ENCODE results near the gene COL7A1. TPM values are rescaled to one million over a fixed set of nuclear protein-coding genes. Genes with fewer than 3 reads are reported as not detected.

Gene COL7A1
- total and polyA plus RNA-seq, 2 of the 13 experiments (the other 11 are each of a cell fraction or from before 2014, with no cell fraction given), result 2.7 to 11.7 TPM

DNA sequence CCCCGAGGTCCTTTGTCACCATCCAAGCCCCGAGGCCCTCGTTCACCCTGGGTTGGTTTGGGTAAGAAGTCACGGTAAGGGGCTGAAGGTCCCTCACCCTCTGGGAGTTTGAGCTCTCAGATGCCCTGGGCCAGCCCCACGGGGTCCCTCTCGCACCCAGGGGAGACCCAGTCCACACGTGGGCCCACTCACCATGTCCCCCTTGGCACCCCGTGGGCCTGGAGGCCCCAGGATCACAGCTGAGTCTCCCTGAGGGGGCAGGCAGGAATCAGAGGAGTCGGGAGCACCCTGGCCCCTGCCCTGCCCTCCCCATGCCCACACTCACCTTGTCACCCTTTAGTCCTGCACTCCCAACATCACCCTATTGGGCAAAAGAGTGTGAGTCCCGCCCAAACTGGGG, 25.7 kb downstream of the COL7A1 start (continued):
- TF ChIP-seq, protein P1, sequence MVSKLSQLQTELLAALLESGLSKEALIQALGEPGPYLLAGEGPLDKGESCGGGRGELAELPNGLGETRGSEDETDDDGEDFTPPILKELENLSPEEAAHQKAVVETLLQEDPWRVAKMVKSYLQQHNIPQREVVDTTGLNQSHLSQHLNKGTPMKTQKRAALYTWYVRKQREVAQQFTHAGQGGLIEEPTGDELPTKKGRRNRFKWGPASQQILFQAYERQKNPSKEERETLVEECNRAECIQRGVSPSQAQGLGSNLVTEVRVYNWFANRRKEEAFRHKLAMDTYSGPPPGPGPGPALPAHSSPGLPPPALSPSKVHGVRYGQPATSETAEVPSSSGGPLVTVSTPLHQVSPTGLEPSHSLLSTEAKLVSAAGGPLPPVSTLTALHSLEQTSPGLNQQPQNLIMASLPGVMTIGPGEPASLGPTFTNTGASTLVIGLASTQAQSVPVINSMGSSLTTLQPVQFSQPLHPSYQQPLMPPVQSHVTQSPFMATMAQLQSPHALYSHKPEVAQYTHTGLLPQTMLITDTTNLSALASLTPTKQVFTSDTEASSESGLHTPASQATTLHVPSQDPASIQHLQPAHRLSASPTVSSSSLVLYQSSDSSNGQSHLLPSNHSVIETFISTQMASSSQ (IDR thresholded peaks at IDR 0.05; ENCODE audit: low read depth), result no peak
- TF ChIP-seq, protein P1 (CRISPR knock-in tag; IDR thresholded peaks at IDR 0.05; ENCODE audit: borderline replicate concordance), result no peak
- TF ChIP-seq JUND (CRISPR knock-in tag; IDR thresholded peaks at IDR 0.05), result no peak
- TF ChIP-seq ASH2L (IDR thresholded peaks at IDR 0.05; ENCODE audit: insufficient read length, low read depth, low read length), result no peak
- TF ChIP-seq ZNF263 (CRISPR knock-in tag; IDR thresholded peaks at IDR 0.05), result no peak
- TF ChIP-seq, protein P2, sequence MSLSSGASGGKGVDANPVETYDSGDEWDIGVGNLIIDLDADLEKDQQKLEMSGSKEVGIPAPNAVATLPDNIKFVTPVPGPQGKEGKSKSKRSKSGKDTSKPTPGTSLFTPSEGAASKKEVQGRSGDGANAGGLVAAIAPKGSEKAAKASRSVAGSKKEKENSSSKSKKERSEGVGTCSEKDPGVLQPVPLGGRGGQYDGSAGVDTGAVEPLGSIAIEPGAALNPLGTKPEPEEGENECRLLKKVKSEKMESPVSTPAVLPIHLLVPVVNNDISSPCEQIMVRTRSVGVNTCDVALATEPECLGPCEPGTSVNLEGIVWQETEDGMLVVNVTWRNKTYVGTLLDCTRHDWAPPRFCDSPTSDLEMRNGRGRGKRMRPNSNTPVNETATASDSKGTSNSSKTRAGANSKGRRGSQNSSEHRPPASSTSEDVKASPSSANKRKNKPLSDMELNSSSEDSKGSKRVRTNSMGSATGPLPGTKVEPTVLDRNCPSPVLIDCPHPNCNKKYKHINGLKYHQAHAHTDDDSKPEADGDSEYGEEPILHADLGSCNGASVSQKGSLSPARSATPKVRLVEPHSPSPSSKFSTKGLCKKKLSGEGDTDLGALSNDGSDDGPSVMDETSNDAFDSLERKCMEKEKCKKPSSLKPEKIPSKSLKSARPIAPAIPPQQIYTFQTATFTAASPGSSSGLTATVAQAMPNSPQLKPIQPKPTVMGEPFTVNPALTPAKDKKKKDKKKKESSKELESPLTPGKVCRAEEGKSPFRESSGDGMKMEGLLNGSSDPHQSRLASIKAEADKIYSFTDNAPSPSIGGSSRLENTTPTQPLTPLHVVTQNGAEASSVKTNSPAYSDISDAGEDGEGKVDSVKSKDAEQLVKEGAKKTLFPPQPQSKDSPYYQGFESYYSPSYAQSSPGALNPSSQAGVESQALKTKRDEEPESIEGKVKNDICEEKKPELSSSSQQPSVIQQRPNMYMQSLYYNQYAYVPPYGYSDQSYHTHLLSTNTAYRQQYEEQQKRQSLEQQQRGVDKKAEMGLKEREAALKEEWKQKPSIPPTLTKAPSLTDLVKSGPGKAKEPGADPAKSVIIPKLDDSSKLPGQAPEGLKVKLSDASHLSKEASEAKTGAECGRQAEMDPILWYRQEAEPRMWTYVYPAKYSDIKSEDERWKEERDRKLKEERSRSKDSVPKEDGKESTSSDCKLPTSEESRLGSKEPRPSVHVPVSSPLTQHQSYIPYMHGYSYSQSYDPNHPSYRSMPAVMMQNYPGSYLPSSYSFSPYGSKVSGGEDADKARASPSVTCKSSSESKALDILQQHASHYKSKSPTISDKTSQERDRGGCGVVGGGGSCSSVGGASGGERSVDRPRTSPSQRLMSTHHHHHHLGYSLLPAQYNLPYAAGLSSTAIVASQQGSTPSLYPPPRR (CRISPR knock-in tag; IDR thresholded peaks at IDR 0.05; ENCODE audit: borderline replicate concordance), result no peak

Data from HepG2 (cell line).